Eye (tissue), 1 donor: ENCODE data around the gene PRDM11.

Experiments
- DNase-seq: peaks from one replicate; pipeline ENCODE4 v3.0.0-alpha.2; 2015

PRDM11 gene

DNA sequence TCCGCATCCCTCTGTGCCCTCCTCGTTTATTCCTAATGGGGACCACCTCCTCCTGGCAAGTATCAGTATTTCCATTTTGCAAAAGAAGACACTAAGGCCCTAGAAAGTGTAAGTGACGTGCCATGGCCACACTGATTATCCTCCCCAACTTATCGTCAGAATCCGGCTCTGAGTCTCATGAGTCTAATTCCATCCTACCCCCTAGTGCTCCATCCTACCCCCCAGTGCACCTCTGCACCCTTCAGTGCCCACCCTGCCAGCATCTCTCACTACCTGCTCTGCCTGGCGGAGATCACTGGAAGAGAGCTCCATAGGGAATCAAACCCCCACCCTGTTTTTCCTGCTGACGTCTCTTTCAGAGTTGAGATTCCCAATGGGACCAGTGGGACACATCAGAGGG, 31.8 kb downstream of the PRDM11 start:
- no peak for DNase-seq

DNA sequence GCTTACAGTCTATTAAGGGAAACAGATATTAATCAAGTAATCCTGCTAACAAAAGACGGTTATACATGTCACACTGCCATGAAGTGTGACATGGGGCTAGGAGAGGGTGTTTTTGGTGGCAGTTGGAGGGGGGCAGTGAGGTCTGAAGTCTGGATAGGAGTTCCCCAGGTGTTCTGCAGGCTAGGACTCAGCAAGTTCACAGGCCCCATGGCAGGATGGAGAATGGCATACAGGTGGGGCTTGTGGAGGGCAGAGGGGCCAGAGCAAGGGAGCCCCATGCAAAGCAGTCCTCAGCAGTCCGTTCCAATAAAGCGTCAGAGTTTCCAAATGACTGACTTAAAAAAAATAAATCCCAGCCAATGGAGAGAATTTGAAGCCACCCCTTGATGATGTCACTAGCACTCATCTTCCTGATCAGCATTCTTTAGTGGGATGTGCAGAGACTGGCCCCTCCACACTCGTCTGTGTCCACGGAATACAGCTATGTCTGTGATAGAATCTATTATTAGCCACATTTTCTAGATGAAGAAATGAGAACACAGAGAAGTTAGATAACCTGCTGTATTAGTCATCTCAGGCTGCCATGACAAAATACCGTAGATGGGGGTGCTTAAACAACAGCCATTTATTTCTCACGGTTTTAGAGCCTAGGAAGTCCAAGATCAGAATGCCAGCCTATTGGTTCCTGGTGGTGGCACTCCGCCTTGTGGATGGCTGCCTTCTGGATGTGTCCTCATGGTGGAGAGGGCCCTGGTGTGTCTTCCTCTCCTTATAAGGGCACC, 32.6 kb downstream of the PRDM11 start:
- peak; percentile 44 for DNase-seq

DNA sequence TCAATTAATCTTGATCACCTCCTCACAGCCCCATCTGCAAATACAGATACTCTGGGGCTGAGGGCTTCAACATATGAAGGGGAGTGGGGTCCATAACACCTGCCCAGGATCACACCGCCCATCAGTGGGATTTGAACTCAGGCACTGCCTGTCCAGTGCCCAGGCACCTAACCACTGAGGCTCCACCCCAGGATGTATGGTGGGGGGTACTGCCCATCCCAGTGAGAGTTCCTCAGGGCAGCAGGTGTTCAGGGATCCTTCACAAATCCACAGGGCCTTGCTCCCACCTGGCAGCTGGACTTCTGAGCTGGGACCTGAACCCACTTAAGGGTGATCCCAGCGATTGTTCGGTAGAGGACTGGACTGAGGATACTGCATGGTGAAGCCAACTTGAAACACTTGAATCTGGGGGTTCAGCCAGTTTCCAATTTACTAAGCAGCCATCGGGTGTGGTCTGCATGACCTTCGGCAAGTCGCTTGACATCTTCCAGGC, 33.3 kb downstream of the PRDM11 start:
- DNase-seq: no peak

DNA sequence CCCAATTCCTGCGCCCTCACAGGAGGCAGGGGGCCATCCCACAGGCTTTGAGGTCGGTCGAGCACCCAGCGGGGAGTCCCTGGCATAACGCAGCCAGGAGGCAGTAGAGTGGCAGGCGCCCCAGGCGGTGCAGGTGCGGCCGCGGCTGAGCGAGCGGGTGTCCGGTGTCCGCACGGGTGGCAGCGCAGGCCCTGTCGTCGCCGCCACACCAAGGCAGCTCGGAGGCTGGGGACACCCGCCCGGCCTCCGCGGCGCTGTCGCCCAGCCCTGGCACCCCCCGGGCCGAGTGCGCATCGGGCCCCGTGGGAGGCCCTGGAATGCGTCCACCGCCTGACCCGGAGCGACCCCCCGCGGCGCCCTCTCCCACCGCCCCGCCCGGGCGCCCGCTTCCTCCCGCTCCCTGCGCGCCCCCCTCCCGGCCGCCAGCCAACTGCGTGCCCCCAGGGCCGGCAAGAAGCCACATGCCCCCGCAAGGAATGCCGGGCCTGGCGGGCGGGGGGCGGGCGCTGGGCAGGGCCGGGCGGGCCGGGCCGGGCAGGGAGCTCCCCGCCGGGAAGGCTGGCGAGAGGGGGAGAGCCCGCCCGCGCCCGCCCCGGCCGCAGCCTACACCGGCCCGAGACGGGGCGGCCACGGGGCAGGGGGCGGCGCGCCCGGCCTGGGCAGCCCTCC, 33.9 kb downstream of the PRDM11 start:
- peak; percentile 83 for DNase-seq

DNA sequence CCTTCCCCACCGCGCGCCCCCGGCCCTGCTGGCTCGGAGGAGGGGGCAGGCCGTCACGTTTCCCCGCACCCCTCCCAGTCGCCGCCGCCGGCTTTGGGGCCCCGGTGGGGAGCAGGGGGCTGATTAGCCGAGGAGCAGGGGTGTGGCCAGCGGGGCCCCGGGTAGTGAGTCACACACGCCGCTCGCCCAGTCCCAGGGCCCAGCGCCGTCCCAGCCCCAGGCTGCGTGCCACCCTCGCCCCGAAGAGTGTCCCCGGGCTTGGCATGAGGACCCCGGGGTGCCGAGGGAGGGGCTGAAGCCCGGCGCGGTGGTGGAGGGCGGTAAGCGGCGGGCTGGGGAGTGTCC, 34.4 kb downstream of the PRDM11 start:
- no peak for DNase-seq

DNA sequence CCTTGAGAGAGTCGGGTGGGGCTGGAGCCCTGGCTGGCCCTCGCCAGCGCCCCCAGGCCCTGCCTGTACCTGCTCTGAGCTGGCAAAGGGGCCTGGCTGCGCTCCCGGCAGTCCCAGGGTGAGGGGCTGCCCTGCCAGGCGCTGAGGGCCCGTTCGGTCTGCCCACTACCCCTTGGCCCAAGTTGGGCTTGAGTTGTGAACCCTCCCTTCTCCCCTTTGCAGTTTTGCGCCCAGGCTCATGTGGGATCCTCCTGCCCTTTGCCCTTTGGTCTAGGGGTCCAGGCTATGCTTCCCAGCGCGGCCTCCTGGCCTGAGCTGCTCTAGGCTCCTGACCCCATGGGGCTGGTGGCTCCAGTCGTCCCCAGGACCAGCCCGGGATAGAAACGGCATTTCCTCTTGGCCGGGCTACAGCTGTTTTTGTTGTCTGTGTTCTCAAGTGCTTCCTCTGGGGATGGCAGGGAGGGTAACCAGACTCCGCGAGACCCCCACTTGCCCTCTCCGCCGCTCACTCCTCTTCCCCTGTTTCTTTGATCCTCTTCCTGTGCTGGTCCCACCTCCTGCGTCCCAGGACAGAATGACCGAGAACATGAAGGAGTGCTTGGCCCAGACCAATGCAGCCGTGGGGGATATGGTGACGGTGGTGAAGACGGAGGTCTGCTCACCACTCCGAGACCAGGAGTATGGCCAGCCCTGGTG, 34.9 kb downstream of the PRDM11 start:
- DNase-seq: peak; percentile 57

DNA sequence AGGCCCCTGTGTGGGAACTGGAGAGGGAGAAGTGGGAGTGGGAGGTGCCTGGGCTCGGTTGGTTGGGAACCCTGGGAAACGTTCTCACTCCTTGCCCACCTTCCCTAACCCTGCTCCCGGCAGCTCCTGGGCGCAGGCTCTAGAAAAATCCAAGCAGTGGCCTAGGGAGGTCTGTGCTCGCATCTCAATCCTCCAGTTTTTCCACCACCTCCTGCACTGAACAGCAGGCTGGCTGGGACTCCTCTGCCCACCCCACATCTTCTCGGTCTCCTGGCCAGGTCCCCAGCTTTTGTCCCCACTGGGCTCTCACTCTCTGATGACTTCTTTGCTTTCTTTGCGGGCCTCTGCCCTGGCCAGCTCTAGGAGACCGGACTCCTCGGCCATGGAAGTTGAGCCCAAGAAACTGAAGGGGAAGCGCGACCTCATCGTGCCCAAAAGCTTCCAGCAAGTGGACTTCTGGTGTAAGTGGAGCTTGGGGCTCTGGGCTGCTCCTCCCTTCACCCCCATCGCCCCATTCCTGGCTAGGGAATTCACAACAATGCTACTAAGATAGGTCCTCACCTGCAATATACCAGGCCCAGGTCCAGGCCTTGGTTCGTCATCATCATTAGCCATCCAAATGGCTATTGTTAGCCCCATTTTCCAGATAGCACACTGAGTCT, 35.6 kb downstream of the PRDM11 start:
- DNase-seq: no peak

DNA sequence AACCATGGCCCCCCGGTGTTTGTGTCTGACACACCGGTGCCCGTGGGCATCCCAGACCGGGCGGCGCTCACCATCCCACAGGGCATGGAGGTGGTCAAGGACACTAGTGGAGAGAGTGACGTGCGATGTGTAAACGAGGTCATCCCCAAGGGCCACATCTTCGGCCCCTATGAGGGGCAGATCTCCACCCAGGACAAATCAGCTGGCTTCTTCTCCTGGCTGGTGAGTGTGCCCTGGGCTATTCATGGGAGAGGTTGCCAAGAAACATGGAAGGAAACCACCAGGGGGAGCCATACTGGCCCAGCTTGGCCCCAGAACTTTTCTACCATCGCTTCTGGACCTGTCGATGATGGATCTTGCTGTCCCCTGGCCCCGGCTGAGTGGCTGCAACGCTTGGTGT, 36.5 kb downstream of the PRDM11 start:
- DNase-seq: peak; percentile 34

DNA sequence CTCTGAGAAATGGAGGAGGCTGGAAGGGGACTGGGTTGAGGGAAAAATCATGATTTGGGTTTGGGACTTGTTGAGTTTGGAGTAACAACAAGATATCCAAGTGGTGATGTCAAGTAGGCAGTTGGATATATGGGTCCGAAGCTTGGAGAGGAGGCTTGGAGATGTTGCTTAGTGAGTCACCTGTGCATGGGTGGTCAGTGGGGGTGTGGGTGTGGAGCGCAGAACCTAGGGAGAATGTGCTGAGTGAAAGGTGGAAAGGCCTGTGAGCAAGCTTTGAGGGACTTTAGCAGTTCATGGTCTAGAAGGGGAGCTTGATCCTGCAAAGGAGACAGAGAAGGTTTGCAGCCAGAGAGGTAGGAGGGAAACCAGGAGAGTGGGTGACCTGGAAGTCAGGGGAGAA, 38.2 kb downstream of the PRDM11 start:
- DNase-seq: no peak

DNA sequence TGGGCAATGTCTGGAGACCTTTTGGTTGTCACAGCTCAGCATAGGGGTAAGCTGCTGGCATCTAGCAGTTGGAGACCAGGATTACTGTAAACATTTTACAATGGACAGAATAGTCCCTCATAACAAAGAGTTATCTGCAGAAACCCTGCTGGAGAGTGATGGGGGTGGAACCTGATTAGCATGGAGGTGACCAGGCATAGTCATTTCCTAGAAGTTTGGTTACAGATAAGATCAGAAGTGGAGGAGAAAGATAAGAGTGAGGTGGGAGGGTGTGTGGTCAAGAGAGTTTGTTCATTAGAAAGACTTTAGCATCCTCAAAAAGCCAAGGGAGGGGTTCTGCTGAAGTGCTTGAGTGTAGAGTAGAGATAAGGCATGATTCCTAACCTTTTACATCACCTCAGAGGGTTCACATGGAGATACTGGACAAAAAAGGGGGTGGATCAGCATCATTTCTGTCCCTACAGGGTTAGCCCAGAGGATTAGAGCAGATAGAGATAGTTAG, 38.8 kb downstream of the PRDM11 start:
- no peak for DNase-seq

DNA sequence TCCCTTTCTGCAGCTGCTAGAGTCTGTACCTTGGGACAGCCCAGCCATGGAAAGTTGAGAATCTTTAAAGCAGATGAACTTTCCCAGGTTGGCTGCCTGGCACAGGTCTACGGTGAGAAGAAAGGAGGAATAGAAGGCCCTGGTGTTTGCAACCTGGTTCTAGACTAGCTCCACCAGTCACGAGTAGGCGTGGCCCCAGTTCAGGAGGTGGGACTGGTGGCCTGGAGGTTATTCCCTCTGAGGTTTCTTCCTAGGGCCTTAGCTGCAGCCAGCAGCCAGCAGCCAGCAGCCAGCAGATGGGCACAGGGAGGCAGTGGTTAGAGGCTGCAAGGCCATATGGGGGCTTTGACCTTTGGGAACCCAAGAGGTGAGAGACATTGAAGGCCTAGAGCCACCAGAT, 40.9 kb downstream of the PRDM11 start:
- DNase-seq: no peak

DNA sequence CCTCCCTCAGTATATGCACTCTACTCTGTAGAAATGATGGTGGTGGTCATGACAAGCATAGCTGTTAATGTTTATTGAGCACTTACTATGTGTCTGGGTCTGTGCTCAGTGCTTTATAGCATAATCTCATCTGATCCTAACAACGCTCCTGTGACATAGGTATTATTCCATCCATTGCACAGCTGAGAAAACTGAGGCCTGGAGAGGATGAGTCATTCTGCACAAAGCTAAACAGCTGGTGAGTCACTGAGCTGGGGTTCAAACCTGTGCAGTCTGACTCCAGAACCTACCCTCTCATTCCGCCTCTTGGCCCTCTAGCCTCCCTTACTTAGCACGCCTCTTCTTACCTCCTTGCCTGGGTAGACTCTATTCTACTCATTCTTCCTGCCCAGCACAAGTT, 41.7 kb downstream of the PRDM11 start:
- DNase-seq: no peak

DNA sequence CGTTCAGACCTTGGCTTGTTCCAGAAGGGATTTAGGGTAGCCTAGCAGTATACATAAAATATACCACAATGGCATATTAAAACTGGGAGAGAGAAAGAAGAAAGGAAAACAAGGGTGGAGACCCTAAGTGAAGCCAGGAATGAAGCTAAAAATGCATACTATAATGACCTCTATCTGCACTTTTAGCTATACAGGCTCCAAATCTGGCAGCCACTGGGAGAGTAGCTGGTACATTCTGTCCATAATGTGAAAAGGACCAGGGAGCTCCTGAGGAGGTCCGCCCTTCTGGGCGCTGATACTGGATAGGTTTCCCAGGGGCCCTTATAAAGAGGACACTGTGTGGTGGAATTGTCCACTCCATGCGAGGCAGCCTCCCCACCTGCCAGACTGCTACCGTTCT, 42.8 kb downstream of the PRDM11 start:
- no peak for DNase-seq

DNA sequence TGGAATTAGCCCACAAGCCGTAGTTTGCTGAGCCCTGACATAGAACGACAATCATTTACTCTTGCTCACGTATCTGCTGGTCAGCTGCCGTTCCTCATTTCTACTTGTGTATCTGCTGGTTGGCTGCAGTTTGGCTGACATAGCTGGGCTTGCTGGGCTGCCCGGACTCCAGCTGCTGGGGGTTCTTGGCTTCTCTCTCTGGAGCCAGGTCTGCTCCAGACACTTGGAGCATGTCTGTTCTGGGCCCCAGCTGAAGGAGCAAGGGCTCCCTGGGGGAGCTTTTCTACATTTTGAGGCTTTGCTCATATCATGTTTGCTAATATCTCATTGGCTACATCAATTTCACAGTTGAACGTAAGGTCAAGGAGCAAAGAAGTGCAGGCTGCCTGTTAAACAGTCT, 47.3 kb downstream of the PRDM11 start:
- peak; percentile 28 for DNase-seq

DNA sequence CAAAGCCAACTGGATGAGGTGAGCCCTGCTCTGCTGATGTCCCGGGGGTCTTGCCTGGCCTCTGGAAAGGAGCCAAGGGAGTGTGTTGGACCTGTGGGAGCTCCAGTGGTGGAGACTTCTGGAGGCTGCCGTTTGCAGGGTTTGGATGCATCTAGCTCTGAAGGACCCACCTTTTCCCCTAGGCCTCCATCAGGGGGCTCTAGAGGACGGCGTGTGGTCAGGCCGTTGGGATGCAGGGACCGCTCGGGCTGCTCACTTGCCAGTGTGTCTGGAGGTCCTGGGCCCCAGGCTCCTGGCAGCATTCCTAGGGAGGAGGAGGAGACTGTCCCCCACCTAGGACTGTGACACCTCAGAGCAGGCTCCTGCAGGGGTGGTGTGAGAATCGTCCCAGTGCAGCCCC, 58.3 kb downstream of the PRDM11 start:
- peak; percentile 28 for DNase-seq

DNA sequence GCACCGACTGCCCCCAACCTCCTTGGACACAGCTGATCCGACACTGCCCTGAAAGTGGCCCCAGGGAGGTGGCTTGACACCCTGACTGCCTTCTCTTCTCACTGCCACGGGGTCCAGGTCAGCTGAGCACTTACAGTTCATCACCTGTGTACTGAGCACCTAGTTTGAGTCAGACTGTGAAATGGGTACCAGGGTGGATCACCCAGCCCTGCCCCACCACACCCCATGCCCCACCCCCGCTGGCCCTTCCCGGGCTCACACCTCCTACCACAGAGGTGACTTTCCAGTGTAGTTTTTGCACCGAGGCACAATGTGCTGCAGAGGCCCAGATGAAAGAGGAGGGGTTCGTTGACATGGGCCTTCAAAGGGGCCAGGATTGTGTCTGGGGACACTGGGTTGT, 59.5 kb downstream of the PRDM11 start:
- no peak for DNase-seq

DNA sequence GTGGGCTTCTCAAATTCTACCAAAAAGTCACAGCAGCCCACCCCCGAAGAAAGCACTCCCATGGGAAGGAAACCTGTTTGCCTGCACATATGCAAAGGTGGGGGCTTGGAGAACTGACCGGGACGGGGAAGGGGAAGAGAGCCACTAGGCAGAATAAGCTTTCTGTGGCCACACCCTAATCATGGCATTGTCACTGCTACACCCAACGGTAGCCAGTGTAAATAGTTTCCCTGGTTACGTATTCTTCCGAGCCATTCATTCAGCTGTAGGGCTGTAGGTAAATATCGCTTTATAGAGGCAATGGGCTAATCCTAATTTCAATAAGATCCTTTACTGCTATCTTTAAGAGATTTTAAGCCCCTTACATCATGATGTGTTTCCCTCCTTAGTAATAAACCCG, 61.7 kb downstream of the PRDM11 start:
- no peak for DNase-seq

DNA sequence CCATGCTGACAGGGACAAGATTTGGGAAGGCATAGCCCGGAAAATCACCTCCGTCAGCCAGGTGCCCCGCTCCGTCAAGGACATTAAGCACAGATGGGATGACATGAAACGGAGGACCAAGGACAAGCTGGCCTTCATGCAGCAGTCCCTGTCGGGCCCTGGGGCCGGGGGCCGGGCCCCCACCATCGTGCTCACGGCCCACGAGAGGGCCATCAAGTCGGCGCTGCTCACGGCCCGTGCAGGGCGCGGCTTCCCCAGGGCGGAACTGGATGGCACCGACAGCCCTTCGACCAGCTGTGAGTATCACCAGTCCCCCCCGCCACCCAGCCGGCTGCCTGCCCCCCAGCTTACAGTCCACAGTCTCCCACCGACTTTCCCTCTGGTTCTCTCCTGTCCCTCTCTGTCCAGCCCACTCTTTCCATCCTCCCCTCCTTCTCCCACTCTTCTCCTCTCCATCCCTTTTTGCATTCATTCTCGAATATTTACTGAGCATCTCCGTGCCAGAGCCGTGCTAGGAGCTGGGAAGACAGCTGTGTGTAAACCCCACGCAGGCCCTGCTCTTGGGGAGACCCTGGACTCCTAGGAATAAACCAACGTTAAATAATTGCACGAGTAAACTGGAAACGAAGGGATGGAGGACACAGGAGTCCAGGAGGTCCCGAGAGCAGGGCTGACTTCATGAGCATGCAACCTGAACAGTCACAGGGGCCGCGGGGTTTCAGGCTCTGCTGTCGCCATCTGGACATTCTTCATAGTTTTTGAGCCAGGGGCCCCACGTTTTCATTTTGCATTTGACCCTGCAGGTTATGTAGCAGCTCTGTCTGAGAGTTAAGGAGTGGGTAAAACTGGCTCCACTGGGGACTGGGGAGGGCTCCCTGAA, 62.8 kb downstream of the PRDM11 start:
- no peak for DNase-seq

DNA sequence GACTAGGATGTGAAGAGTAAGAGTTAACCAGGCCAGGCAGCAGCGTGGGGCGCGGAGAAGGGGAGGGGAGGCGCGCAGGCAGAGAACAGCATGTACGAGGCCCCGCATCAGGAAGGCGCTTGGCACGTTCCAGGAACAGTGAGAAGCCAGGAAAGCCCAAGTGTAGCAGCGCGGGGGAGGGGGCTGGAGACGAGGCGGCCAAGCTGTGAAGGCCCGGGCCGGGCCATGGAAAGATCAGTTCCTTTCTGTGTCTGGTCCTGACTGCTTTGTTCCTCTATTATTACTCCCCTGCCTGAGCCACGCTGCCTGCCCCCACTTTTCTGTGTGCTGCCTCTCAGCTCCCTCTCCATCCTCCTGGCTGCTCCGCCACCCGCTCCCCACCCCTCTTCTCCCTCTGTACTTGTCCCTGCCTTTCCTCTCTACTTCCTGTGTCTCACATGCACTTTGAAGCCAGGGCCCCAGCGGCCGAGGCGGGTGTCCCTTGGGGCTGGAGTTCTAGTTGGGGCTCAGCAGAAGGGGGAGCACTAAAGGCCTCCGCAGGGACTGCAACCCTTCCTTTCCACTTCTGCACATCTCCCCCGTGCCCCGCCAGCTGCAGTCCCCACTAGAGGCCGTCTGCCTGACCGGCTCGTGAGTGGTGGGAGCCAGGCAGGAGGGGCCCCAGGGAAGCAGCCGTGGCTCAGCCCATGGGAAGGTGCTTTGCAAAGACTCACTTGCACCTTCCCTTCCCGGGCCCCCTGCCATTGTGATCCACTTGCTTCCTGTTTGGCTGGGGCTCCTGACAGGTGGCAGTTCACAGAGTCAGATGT, 63.7 kb downstream of the PRDM11 start:
- peak; percentile 94 for DNase-seq

DNA sequence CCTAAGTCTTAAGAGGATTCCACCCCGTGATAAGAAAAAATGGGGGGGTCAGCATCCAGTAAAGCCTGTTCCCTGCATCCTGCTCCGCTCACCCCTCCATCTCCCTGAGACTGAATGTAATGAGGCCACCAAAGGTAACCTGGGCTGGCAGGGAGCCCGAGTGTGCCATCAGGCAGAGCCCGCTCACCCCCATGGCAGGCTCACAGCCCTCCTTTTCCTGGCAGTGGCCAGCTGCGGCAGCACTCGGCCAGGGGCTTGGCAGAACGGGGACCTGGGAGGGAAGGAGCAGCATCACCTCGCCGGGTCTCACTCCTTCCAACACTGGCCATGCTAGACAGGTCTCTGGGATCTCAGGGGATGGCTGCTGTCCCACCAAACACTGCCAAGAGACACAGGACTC, 64.4 kb downstream of the PRDM11 start:
- no peak for DNase-seq

DNA sequence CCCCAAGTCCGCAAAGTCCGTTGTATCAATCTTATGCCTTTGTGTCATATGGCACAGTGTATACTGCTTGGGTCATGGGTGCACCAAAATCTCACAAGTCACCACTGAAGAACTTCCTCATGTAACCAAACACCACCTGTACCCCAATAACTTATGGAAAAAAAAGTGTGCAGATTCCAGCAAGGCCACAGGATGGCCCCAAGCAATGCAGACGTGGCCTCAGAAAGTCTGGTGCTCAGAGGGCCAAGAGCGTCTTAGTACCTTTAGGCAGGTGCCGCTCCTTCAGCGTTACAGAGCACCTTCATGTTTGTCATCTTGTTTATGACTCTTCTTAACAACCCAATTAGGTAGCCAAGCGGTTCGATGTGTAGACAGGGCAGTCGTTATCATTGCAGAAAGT, 65.3 kb downstream of the PRDM11 start:
- no peak for DNase-seq
